Stimulated activated CD8-positive, alpha-beta memory T cell treated with anti-CD3 and anti-CD28 coated beads, Interleukin-7, amount 100 ng/mL, for 1 hour (primary cell): ENCODE measurements around the gene FZD2.
"Not testable (repeated sequence)": the region's sequence is repeated elsewhere in the genome, so short reads cannot be mapped to it uniquely, and the experiment has no call there.

Source experiments
- DNase-seq, 2 donors: peaks; one replicate each; pipeline ENCODE4 v3.0.0-alpha.2; 2020; ENCODE audit warnings: low read depth in 2 of 2

Gene FZD2

GRCh38 chr17:44575403-44575802 lies 18.1 kb downstream of the FZD2 start:
- no peak for DNase-seq

- DNase-seq: no peak
These were observed 21.7 kb downstream of the FZD2 start for GRCh38 chr17:44578947-44579346.

DNA sequence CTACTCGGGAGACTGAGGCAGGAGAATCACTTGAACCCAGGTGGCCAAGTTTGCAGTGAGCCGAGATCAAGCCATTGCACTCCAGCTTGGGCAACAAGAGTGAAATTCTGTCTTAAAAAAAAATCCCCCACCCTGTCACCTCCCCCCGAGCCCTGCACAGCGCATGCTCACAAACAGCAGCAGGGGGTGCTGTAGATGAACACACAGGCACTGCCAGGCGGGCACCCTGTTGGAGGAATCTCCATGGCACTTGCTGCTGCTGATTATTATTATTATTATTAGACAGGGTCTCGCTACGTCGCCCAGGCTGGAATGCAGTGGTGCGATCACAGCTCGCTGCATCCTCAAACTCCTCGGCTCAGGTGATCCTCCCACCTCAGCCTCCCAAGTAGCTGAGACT lies 24.6 kb downstream of the FZD2 start:
- no peak for DNase-seq

GRCh38 chr17:44584443-44584842 lies 27.2 kb downstream of the FZD2 start:
- no peak for DNase-seq

- DNase-seq: no peak
These were observed 28.0 kb downstream of the FZD2 start for GRCh38 chr17:44585315-44585714.

DNA sequence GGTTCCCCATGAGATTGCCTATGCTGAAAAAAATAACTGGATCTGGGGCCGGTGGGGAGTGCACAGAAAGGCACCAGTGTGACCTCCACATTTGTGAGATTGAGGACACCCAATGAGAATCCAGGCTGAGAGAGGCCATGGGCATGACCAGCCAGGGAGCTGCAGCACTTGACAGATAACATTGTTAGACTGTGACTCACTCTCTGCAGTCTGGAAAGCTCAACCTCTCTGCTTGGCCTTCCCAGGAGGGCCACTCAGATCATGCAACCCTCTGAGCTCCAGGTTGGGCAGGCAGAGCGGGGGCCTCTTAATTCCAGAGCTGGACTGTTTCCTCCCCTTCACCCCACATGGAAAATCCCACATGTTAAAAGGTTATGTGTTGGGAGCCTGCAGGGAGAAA lies 30.1 kb downstream of the FZD2 start:
- no peak for DNase-seq

- DNase-seq: no peak
These were observed 32.2 kb downstream of the FZD2 start for GRCh38 chr17:44589316-44590071.

DNA sequence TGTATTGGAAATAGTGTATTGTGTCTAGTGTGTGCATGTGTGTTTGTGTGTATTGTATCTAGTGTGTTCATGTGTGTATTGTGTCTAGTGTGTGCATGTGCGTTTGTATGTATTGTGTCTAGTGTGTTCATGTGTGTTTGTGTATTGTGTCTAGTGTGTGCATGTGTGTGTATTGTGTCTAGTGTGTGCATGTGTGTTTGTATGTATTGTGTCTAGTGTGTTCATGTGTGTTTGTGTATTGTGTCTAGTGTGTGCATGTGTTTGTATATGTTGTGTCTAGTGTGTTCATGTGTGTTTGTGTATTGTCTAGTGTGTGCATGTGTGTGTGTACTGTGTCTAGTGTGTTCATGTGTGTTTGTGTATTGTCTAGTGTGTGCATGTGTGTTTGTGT lies 32.8 kb downstream of the FZD2 start:
- DNase-seq: not testable (repeated sequence)

DNA sequence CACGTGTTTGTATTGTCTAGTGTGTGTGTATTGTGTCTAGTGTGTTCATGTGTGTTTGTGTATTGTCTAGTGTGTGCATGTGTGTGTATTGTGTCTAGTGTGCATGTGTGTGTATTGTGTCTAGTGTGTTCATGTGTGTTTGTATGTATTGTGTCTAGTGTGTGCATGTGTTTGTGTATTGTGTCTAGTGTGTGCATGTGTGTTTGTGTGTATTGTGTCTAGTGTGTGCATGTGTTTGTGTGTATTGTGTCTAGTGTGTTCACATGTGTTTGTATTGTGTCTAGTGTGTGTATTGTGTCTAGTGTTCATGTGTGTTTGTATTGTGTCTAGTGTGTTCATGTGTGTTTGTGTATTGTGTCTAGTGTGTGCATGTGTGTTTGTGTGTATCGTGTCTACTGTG lies 33.5 kb downstream of the FZD2 start:
- DNase-seq: not testable (repeated sequence)

DNA sequence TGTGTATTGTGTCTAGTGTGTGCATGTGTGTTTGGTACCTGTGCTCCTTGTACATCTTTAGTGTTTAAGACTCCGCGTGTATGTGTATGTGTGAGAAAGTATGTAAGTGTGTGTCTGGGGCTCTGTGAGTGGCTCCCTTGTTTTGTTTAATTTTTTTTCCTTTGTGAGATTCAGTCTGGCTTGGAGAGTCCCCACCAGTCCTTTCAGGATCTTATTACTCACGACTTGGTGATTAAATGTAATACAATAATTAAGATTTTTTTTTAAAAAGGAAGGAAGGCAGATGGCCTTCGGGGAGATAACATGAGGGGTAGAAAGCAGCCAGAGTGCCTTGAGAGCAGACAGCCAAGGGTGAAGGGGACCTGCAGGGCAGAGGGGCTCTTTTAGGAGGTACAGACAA lies 33.9 kb downstream of the FZD2 start:
- DNase-seq: no peak

- no peak for DNase-seq
These were observed 35.9 kb downstream of the FZD2 start for GRCh38 chr17:44593156-44593555.

- no peak for DNase-seq
These were observed 38.0 kb downstream of the FZD2 start for GRCh38 chr17:44595216-44595775.

GRCh38 chr17:44598329-44598728 lies 41.0 kb downstream of the FZD2 start:
- no peak for DNase-seq

GRCh38 chr17:44598932-44599297 lies 41.6 kb downstream of the FZD2 start:
- DNase-seq: no peak

DNA sequence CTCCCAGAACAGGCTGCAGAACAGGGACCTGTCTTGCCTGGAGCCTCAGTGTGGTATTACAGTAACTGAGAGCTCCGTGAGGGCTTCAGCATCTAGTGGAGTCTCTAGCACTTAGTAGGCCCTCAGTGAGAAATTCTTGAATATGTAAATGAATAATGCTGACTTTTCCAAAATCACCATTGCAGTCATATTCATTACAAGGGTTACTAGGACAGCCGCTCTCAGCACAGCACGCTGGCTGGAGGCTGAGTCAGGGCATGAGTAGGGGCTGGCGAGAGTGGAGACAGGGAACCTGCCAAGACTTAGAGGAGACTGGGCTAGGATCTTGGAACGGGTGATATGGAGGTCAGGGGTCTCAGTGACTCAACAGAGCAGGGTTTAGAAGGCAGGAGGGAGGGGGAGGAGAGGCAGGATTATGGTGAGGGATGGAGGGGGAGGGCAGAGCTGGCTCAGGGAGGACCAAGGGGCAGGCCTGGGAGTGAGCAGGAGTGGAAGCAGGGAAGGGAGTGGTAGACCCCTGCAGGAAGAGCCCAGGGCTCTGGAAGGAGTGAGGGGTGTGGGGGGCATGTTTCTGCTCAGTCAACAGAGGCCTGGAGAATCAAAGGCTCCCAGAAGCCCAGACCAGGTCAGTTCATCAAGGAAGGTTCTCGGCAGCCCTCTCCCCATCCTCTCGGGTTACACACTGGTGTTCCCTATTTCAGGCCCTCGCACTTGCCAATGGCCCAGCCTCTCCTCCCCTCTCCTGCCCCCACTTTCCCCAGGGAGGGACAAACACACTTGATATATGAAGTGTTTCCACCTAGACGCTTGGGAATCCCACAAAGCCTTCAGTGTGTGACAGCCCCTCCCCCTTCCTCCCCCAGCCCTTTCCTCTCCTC lies 42.3 kb downstream of the FZD2 start:
- no peak for DNase-seq

DNA sequence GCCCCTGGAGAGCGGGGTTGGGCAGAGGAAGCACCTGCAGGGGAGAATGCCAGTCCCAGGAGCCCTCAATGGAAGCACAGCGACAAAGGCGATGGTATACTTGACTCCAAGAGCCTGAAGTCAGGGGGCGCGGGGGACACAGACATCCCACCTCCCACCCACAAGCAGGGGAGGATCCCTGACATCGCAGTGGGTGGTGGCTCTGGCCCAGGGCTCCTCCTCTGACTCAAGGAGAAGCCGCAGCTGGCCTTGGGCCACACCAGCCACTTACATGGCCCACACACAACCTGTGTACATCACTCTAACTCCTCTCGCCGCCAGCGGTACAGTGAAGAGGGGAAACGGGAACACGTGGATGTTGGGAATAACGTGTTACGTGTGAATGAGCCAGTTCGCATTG lies 44.3 kb downstream of the FZD2 start:
- no peak for DNase-seq

DNA sequence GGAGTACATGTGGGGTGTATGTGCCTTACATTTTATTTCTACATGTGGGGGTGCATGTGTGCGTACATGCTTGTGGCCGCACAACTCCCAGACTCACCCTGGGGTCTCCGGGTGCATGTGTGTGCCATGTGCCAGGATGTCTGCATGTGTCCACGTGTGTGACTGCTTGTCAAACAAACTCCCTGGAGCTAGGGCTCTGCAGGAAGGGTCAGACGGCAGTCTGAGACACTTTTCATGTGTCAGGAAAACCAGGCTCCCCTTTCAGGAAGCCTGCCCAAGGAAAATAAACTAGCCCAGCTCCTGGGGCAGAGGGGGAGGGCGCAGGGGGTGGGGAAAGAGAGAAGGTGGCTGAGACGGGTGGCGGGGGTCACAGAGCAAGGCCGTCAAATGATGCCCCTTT lies 44.7 kb downstream of the FZD2 start:
- DNase-seq: no peak

- no peak for DNase-seq
These were observed 45.1 kb downstream of the FZD2 start for GRCh38 chr17:44602390-44602789.

DNA sequence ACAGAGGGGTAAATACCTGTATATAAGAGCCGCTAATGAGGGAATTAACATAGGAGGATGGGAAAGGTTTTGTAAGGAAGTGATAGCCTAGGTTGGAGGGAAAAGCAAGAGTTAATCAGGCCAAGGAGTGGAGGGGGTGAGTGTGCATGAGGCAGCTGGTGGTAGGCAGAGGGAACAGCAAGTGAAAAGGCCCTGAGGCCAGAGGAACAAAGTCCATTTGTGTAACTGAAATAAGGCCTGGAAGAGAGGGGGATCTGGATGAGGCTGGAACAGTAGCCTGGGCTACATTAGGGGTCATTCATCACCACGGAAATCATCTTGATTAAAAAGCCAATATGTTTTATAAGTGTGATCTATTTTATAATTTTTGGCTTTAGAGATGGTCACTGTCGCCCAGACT lies 45.7 kb downstream of the FZD2 start:
- DNase-seq: no peak

- DNase-seq: no peak
These were observed 47.0 kb downstream of the FZD2 start for GRCh38 chr17:44604116-44604761.

DNA sequence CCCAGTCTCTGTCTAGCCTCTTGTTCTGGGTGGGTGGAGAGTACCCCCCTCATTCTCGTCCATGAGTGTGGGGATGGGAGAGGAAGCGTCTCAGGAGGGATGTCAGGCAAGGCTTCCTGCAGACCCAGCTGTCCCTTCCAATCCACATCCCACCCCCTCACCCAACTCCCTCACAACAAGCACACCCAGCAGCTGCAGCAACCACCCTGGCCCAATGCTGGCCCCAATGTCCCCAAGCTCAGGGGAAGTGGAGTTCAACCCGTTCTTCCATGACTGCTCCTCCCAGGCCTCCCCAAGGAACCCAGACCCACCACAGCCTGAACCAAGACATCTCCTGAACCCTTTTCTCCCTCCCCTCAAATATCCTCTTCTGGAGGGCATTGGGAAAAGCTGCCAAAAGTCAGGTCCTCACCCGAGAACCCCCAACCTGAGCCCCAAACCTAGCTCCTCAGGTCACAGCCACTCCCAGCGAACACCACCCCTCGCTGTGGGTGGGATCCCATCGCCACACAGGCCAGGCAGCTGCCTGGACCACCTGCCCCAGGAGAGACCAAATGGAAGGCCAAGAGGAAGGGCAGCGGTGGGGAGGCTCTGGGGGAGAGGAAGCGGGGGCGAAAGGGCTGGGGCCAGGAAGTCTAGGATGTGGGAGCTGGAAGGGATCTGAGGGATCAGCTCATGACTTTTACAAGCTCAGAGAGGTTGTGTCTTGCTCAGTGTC lies 47.6 kb downstream of the FZD2 start:
- DNase-seq: no peak

- DNase-seq: no peak
These were observed 49.4 kb downstream of the FZD2 start for GRCh38 chr17:44606658-44607057.
